Pancreas (tissue), 10 donors: ENCODE results near the gene PPIP5K1. TPM values are rescaled to one million over a fixed set of nuclear protein-coding genes. Genes with fewer than 3 reads are reported as not detected.

Source experiments
- ATAC-seq, 4 donors: fragments of 200-7000 bp; cut with Tn5 transposase; one replicate each; pipeline versions ENCODE4 v1.8.0 to v1.9.1; 2020; ENCODE audit warnings: mild to moderate bottlenecking in 4 of 4, moderate library complexity in 4 of 4
- DNase-seq, 6 donors: peaks; one replicate each; pipeline ENCODE4 v3.0.0-alpha.2; 2020
- FAIRE-seq: peaks from 2 replicates; lab custom pipeline; 2012; peaks lifted over from hg19 to GRCh38; lab: Jason Lieb, UNC
- H3K27ac ChIP-seq, 4 donors: fragments of 200-600 bp; sonication (generic); 1 replicate in 3 of 4; 2 replicates in 1 of 4; pipeline versions ENCODE4 v1.5.0 to v1.8.0; 2020
- H3K27me3 ChIP-seq, 4 donors: fragments of 200-600 bp; one replicate each; pipeline ENCODE4 v1.8.0; 2021
- H3K36me3 ChIP-seq, 3 donors: fragments of 200-600 bp; sonication (generic) in 1 of 3; one replicate each; pipeline versions ENCODE4 v1.5.0 to v1.8.0; 2020 to 2021
- H3K4me1 ChIP-seq, 3 donors: fragments of 200-600 bp; one replicate each; pipeline ENCODE4 v1.8.0; 2021
- H3K4me3 ChIP-seq, 4 donors: fragments of 200-600 bp; sonication (generic) in 2 of 4; one replicate each; pipeline versions ENCODE4 v1.5.0 to v1.8.0; 2020 to 2021
- H3K9me3 ChIP-seq, 4 donors: fragments of 200-600 bp; one replicate each; pipeline ENCODE4 v1.8.0; 2021
- CTCF ChIP-seq, 4 donors: fragments of 200-600 bp; sonication (generic) in 3 of 4; IDR thresholded peaks; one replicate each; pipeline versions ENCODE4 v1.5.0 to v1.8.0; 2021; ENCODE audit warnings: antibody characterized with exemption in 4 of 4
- WGBS, 2 donors: extraction: QIAGEN DNeasy Blood & Tissue Kit; methylation state at CpG; one replicate each; pipeline ENCODE4 v1.1.7; 2013; 5-methylcytosine and 5-hydroxymethylcytosine counted together
- intact Hi-C, 3 donors: fragments of 100-400 bp; cut with DNase I; formaldehyde crosslinking; loops; one replicate each; pipeline versions ENCODE4 v1.11.1 to v1.14.2; 2022
- polyA plus RNA-seq, 2 donors: library from polyadenylated mRNA; stranded (reverse); fragments of 200-250 nt; gene quantifications; one replicate each; pipeline ENCODE4 v1.2.3, GENCODE V29; 2013
- total RNA-seq, 6 donors: library from RNA; stranded (reverse); fragmentation: NEBNext Ultra II Directional in 4 of 6; extraction: Animal tissue kit (Norgen Biotek cat#: 25700) in 4 of 6; gene quantifications; one replicate each; pipeline versions ENCODE4 v1.2.1 to v1.2.4, GENCODE V29; 2021 to 2023
- donor health status: healthy with polysubstance abuse.
- donor health status: DM: no; HTN: no; CAD: no; lungs with moderate emphysema.
- donor health status: DM: no; HTN: no; CAD: no.
- donor health status: control.
- donor health status: control.
- donor health status: Bipolar disorder and iron deficiency.
- donor health status: DM: yes; HTN: yes; CAD: no.
- donor health status: DM: no; HTN: no; CAD: no.
- donor health status: DM: no; HTN: no; CAD: no.
- donor health status: DM: yes; HTN: yes; CAD: no.

The PPIP5K1 gene
- total and polyA plus RNA-seq, 8 donors: 11.3 to 39.9 (median 16.3) TPM

GRCh38 chr15:43514241-43515057, 75.6 kb downstream of the PPIP5K1 start:
- Histone ChIP-seq H3K36me3 (no peaks in the 10 kb centered on the region), H3K4me3 (no peak overlapping the region), H3K9me3 (no peaks in the 10 kb centered on the region), H3K4me1 (peaks cover 0 to 6% (median 0%) of the 10 kb centered on the region in 3 donors), H3K27me3 (peaks cover 0 to 3% (median 0%) of the 10 kb centered on the region in 4 donors), H3K27ac (no peak overlapping the region)
- DNase-seq (no peak), FAIRE-seq (no peak), ATAC-seq (no peak)
- peak in 3 of 4 donors; percentile 18 to 46 (median 41) for TF ChIP-seq CTCF (IDR thresholded peaks at IDR 0.05)
- WGBS, 2 donors: 41 to 42% methylated on average over 4 of the region's 4 CpGs
- intact Hi-C loops: no loop called here

- intact Hi-C loops: no loop called here
- no peaks in the 10 kb centered on the region for H3K9me3 ChIP-seq
- peaks cover 0 to 3% (median 0%) of the 10 kb centered on the region in 4 donors for H3K27me3 ChIP-seq
- DNase-seq: no peak
- FAIRE-seq: no peak
- TF ChIP-seq CTCF (IDR thresholded peaks at IDR 0.05): no peak
- no peak overlapping the region for H3K27ac ChIP-seq
- H3K4me3 ChIP-seq: no peak overlapping the region
- ATAC-seq: no peak
- 61 to 72% methylated on average over 1 of the region's 1 CpG for WGBS, 2 donors
- peaks cover 0 to 6% (median 0%) of the 10 kb centered on the region in 3 donors for H3K4me1 ChIP-seq
- no peaks in the 10 kb centered on the region for H3K36me3 ChIP-seq
Measured at GRCh38 chr15:43513550-43513949, 76.5 kb downstream of the PPIP5K1 start.

GRCh38 chr15:43511012-43511885, 78.8 kb downstream of the PPIP5K1 start:
- FAIRE-seq: no peak
- Histone ChIP-seq H3K4me1 (peaks cover 0 to 6% (median 0%) of the 10 kb centered on the region in 3 donors), H3K4me3 (peak overlapping the region; percentile 48 to 71 (median 64)), H3K36me3 (no peaks in the 10 kb centered on the region), H3K9me3 (no peaks in the 10 kb centered on the region), H3K27ac (no peak overlapping the region), H3K27me3 (peaks cover 0 to 3% (median 0%) of the 10 kb centered on the region in 4 donors)
- intact Hi-C loops: no loop called here
- TF ChIP-seq CTCF (IDR thresholded peaks at IDR 0.05): no peak
- peak in 2 of 4 donors; percentile 23 to 32 for ATAC-seq
- 6% methylated on average over 39 of the region's 39 CpGs for whole genome bisulfite sequencing, 2 donors
- peak in 1 of 6 donors; percentile 27 for DNase-seq

GRCh38 chr15:43510200-43511011, 79.6 kb downstream of the PPIP5K1 start:
- Histone ChIP-seq H3K36me3 (no peaks in the 10 kb centered on the region), H3K27me3 (peaks cover 0 to 3% (median 0%) of the 10 kb centered on the region in 4 donors), H3K27ac (peak overlapping the region in 3 of 4 donors; percentile 46 to 60 (median 60)), H3K4me1 (peaks cover 0 to 6% (median 0%) of the 10 kb centered on the region in 3 donors), H3K4me3 (peak overlapping the region; percentile 48 to 71 (median 64)), H3K9me3 (no peaks in the 10 kb centered on the region)
- 0% methylated on average over 36 to 41 of the region's 41 CpGs for WGBS, 2 donors
- TF ChIP-seq CTCF (IDR thresholded peaks at IDR 0.05): no peak
- ATAC-seq (peak; percentile 98 to 99 (median 99)), DNase-seq (peak; percentile 96 to 100 (median 99)), FAIRE-seq (peak; percentile 9)
- intact Hi-C loops: no loop called here
